ENCODE measurements around the gene ALX4.

The ALX4 gene

DNA sequence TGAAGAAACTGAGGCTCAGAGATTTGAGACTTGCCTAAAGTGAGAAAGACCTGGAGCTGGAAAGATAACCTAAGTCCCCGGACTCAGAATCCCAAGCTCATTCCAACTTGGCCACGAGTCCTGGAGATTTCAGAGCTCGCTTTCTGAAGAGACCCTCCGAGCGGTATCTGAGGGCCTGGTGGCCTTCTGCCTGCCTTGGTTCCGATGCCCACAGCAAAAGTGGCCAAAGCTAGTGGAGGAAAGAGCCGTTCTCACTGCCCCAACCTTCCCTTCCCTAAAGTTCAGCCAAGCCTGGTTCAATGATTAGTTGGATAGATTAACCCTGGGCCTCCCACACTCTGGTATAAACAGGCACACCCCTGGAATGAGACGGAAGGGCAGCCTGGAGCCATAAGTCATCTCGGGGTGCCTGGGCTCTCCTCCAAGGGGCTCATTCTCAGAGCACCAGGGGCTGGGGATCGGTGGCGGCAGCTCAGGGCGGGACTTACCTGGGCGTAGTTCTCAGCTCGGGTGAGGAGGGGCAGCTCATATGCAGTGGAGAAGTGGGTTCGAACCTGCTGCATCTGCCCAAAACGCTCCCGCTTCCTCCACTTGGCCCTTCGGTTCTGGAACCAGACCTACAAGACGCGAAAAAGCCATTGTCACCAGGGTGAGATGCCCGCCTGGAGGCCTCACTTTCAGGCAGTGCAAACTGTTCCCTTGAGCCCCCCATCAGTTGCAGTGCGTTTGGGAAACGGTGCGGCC lies 42.8 kb downstream of the ALX4 start:
- DNase-seq: no peak

GRCh38 chr11:44266056-44266780 lies 43.7 kb downstream of the ALX4 start:
- no peak for DNase-seq

- DNase-seq: no peak
Measured at GRCh38 chr11:44264761-44265160, 45.2 kb downstream of the ALX4 start.

DNA sequence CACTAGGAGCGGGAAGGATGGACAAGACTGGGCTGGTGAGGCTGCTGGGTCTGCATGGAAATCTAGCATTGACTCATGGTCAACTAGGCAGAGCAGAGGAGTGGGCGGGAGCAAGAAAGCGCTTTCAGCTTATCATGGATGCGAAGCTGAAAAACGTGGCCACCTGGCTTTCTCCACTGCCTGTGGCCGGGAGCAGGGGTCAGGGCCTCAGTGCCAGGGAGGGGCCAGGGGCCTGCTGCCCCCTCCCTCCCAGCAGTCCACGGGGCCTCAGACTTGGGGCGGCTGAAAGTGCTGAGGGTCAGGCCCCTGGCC lies 45.5 kb downstream of the ALX4 start:
- no peak for DNase-seq

GRCh38 chr11:44263738-44264437 lies 46.1 kb downstream of the ALX4 start:
- DNase-seq: no peak

DNA sequence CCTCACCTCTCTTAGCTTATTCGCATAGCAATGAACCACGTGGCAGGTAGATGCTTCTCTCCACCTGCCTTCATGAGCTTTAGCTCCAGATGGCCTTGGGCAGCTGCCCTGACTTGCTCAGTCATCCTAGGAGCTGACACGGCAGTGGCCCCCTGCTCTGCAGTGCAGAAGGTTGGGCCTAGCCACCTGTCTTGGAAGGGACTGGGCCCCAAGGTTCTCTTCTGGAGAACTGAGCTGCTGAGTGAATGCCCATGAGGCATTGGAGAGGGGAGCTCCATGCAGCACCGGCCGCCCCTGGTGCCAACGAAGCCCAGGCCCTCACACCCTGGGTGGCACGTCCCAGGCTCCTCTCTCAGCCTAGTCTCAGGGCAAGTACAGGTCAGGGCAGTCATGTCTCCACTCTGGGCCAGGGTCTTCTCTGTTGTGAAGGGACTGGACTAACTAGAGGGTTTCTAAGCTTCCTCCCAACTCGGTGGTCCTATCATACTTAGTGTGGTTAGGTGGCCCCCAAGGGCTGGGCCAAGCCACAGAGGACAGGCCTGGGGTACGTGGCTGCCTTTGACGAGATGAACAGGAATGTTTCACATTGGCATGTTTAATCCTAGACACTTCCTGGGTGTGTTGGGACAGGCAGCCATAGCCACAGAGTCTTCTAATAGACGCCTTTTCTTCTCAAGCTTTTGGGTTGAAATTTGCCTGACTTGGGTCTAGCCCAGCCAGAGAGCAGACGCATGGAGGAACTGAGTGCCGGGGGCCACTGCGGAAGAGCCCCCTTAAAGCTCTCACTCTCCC lies 47.9 kb downstream of the ALX4 start:
- DNase-seq: no peak

DNA sequence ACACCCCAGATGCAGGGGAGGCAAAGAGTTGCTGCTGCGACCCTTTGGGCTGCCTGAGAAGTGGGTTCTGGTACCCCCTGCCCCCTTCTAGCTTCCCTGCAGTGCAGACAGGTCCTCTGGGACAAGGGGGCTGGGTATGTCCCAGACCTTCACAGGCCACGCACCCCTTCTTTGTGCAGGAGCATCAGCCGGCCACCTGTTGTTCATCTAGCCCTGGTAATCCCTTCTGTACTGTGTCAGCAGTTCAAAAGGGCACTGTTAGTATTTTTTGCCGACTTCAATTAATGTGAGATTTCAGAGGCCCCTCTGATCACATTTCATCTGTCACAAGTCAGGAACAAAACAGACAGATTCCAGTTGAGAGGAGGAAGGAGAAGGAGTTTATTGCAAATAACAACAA lies 49.9 kb downstream of the ALX4 start:
- no peak for DNase-seq

DNA sequence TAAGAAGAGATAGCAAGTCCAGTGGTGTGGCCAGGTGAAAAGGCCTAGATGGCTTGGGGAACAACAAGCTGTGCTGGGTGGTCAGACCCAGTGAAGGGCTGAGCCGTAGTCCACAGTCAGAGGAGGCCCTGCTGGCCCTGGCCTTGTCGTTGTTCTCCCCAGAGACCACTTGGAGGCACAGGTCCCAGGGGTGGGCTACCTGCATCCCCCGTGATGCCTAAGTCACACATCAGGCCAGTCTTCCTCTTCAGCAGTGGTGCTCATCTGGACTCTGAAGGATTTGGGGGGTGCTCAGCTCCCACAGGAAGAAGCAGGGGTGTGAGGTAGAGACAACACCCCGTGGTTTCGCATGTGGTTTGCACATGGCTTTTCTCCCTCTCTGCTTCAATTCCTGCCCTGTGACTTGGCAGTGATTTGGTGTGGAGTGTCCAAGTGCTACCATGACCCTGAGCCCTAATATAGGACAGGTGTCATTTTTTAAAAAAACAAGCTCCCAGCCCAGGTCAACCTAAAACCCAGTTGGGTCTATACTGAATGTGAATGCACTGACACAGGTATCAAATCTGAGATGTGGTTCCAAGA lies 51.0 kb downstream of the ALX4 start:
- no peak for DNase-seq

DNA sequence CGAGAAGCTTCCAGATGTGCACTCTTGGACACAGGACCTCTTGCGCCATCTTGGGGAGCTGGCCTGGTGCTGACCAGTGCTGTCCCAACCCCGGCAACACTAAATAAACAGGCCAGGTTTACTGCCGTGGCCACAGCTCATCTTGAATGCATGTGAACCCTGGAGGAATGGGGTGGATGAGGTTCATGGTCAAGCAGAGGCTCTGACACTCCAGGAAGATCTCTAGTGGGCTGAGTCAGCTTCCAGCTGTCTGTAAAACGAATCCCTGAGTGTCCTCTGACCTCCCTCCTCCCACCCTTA lies 51.8 kb downstream of the ALX4 start:
- no peak for DNase-seq

DNA sequence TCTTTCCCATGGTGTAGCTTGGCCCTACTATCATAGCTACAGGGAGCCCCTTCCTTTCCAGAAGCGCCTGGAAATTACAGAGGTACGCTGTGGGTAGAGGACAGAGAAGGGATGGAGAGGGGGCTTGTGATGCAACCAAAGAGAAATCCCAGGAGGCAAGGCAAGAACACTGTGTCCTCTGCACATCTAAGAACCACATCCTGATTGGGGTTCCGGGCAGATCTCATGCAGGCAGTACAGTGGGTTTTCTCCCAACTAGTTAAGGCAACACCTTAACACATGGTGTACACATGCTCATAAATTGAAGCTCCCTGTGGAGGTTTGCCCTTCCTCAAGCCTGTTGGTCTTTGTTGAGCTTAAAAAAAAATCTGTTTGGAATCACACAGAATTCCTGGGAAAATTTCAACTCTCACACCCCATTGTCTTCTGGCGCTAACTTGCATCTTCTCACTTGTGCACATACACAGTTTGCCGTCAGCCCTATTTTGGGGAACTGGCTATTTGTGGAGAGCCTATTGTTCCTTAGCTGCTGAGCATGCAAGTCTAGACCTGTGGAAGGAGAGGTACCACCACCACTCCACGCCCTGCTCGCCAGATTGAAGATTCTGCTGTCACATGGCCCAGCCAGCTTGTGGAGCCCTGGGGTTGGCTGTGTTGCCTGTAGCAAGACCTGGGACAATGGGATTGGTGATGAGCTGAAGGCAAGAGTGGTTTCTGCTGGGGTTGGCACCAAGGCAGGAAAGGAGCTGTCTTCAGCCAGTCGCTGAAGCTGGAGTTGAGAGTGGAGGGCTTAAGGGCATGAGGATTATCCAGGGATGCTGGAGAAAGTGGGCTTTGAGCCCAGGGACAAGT lies 52.4 kb downstream of the ALX4 start:
- no peak for DNase-seq

DNA sequence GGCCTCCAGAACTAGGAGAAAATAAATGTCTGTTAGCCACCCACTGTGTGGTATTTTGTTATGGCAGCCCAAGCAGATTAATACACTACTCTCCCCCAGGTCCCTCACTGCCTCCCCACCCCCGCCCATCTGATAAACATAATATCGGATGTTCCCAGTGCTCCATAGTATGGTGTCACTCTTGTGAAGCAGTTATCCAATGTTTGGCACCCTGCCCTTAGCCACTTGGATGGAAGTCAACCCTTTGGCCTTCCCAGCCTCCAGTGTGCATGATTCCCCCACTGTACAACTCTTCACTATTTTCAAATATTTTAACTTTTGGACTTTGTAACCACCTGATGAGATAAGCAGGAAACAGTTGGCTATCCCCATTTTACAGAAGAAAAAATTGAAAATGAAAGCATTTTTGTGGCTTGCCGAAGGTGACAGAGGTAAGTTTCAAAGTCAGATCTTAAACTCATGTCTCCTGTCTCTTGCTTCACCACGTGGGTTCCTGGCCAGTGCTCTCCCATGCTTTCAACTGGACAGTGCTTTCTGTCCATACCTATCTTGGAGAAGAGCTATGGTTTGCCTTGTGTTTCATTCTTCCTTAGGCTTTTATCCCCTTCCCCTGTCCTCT lies 53.2 kb downstream of the ALX4 start:
- no peak for DNase-seq

DNA sequence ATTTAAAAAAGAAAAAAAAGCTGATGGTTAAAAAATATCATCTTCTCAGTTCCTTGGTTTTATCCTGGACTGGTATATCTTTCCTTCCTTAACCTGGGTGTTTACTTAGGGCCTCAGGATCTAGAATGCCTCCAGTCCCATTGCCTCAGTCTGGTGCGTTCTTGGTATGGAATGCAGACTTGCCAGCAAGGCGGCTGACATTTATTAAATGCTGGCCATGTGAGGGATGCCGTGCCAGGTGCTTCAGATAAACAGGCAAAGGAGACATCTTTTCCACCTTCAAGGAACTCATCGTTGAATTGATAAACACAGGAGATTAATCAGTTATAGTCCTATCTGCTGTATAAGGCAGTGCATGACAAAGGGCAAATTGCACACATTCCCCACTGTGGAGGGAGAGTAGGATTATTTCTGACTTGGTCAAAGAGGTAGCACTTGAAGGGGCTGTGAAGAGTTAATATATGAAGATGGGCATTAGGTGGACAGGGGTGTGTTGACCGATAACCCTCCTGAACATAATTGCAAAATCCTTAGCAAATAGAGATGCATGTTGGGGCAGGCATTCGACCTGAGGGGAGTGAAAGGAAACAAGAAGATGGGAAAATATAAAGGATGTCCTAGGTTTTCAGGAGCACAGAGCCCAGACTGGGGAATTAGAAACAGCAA lies 54.4 kb downstream of the ALX4 start:
- no peak for DNase-seq

GRCh38 chr11:44252999-44253602 lies 56.8 kb downstream of the ALX4 start:
- DNase-seq: no peak

GRCh38 chr11:44250421-44250820 lies 59.5 kb downstream of the ALX4 start:
- DNase-seq: no peak

DNA sequence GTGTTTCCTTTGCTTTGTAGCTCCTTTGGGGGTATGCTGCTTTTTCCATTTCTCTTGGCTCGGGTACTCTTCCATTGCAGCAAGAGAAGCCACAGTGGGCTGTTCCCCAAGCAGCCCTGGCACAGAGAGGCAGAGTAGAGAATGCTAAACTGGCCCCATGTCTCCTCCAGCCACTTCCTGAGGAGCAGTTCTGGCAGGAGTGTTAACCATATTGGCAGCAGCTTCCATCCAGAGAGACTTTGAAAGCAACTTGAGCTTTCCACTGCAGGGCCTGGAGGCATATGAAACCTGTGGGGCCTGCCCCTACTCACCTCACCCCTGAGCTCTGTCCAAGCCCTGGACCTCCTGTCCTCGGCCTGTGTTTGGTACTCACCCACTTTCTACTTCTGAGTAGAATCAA lies 61.8 kb downstream of the ALX4 start:
- no peak for DNase-seq

DNA sequence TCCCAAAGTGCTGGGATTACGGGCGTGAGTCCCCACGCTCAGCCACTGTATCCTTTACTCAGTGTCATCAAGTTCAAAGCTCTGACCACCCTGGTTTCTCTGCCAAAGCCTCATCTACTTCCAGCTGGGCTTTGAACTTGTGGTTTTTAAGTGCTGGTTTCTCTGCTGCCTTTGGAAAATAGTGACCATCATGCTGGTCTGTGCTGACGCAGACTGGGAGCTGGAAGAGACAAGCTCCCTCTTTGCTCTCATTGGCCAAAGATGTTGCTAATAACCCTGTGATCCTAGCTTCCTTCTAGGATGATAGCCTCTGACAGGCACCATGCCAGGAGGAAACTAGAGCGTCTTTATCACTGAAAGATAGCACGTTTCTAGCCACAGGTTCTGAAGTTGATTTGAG lies 62.4 kb downstream of the ALX4 start:
- no peak for DNase-seq

DNA sequence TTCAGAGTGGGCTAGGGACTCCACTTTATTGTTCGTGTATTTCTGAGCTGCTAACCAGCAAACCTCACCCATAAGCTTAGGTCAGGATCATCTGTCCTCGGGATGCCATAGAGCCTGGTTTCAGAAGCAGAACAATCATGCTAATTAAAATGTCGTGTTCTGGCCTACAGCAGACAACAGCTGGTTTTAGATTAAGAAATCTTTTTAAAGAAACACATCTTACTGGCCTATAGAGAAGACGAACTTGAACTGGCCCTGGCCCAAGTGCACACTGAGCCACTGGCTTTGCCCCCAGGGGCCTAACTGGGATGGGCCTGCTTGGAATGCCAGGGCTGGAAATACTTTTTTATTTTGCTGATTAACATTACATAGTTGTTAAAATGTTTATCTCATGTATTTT lies 63.2 kb downstream of the ALX4 start:
- no peak for DNase-seq

DNA sequence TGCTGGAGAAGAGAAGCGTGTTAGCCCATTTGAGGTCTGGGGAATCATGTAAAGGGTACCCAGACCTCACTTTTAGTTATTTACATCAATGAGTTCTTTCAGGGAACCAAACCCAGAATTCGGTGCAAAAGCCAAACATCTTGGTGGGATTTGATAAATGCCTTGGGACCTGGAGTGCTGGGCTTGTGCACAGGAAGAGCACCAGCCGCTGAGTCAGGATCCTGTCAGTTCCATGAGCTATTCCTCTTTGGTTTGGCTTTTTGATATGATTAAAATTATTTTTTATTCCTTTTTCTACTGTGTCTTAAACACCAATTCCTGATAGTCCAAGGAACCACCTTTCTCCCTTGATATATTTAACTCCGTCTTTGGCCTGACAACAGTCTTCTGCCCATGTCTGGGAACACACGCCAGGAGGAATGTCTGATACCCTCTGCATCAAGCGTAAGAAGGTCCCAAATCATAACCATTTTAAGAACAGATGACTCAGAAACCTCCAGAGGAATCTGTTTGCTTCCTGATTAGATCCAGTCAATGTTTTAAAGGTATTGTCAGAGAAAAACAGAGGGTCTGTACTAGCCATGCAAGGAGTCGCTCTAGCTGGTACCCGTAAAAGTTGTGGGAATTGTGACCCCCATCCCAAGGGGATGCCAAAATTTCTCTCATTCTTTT lies 65.2 kb downstream of the ALX4 start:
- no peak for DNase-seq

DNA sequence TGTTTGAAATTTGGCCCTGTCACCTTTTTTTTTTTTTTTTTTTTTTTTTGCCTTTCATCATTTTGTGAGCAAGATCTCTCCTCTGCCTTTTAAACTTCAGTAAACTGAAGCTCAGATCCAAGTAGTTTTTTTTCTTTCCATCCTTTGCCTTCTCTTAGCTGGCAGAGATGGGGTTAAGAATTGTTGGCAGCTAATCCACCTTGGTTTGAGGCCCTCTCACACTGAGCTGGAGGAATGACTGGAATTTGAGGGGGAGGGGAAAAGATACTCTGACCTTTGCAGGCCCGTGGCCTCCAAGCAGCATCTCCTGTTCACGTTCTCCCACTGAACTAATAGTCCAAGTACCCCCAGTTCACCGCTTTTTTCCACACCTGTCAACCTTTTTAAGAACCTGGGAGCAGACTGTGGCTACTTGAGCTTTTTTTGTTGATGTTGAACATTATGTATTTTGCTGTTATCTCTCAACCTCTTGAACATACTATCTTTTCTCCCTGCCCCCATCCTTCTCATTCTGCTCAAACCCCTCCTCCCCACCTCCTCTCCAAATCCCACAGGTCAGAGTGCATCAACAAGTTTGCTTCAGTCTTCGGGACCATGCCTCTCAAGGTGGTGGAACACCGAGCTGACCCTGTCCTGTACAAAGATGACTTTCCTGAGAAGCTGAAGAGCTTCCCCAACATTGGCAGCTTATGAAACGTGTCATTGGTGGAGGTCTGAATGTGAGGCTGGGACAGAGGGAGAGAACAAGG lies 66.2 kb downstream of the ALX4 start:
- DNase-seq: no peak

Data from NCI-H526 (cell line).